GM12878 (cell line): ENCODE measurements around the gene CDC34.

Experiments
- RCOR1 ChIP-seq: conservative IDR thresholded peaks from 2 replicates; pipeline ENCODE4 v1.6.1; 2012; ENCODE audit warnings: low read depth, low read length, improper control_type of control experiment
- TF ChIP-seq, protein P1 (sequence below): IDR thresholded peaks from 2 replicates; pipeline ENCODE4 v1.6.1; 2012; ENCODE audit warnings: low read depth, low read length, improper control_type of control experiment

DNA sequence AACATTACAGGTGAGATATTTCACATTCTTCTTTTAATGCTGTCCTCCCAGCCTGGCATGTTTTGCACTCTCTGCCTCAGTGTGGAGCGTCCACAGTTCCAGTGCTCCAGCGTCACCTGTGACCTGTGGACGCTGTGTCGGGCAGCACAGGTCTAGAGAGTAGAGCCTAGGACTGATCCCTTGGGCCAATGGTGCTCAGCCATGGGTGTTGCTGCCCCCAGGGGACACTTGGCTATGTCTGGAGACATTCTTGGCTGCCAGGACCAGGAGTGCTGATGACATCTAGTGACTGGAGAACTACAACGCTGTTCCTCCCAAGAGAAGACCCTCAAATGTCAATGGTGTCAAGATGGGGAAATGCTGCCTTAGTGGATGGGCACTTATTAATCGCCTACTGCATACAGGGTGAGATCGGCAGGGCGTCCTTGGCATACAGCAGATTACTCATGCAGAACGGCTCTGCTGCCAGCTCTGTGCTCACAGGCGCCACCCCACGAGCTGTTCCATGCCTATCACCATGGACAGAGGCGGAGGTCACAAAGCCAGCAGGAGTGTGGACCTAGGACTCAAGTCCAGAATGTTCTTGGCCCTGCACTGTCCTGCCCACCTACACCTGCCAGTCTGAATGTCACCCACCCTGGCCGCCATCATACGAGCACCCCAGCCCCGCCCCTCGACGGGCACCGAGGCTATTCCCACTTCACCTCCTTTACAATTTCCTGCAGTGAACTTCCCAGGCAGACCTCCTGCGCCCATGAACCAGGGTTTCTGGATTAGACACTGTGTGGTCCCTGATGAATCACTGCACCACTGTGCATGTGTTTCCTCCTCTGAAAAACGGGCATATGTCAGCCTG lies 49.1 kb upstream of the CDC34 start:
- no peak for TF ChIP-seq RCOR1
- TF ChIP-seq, protein P1, sequence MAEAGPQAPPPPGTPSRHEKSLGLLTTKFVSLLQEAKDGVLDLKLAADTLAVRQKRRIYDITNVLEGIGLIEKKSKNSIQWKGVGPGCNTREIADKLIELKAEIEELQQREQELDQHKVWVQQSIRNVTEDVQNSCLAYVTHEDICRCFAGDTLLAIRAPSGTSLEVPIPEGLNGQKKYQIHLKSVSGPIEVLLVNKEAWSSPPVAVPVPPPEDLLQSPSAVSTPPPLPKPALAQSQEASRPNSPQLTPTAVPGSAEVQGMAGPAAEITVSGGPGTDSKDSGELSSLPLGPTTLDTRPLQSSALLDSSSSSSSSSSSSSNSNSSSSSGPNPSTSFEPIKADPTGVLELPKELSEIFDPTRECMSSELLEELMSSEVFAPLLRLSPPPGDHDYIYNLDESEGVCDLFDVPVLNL, result no peak
